Stimulated activated memory B cell treated with anti-CD40 and anti-IgM and Interleukin-4, amounts not matched to agents 10 μg/mL and 1 μg/mL and 100 μg/mL, for 72 hours (primary cell): Measurements from ENCODE around the gene KCNH5.

ENCODE experiments used
- ATAC-seq: fragments of 150-1000 bp; cut with Tn5 transposase; 2 replicates; pipeline ENCODE4 v1.10.0; 2021
- H3K27ac Mint-ChIP-seq: one replicate; pipeline ENCODE4 v1.8.0; 2022; ENCODE audit warnings: mild to moderate bottlenecking, mixed read lengths
- H3K27me3 Mint-ChIP-seq: one replicate; pipeline ENCODE4 v1.8.0; 2022; ENCODE audit warnings: mixed read lengths
- H3K36me3 Mint-ChIP-seq: one replicate; pipeline ENCODE4 v1.8.0; 2022; ENCODE audit warnings: mixed read lengths
- H3K4me1 Mint-ChIP-seq: one replicate; pipeline ENCODE4 v1.8.0; 2022; ENCODE audit warnings: mixed read lengths
- H3K4me3 Mint-ChIP-seq: one replicate; pipeline ENCODE4 v1.8.0; 2022; ENCODE audit warnings: mild to moderate bottlenecking, moderate library complexity, mixed read lengths
- H3K9me3 Mint-ChIP-seq: one replicate; pipeline ENCODE4 v1.8.0; 2022; ENCODE audit warnings: mixed read lengths

The KCNH5 gene

DNA sequence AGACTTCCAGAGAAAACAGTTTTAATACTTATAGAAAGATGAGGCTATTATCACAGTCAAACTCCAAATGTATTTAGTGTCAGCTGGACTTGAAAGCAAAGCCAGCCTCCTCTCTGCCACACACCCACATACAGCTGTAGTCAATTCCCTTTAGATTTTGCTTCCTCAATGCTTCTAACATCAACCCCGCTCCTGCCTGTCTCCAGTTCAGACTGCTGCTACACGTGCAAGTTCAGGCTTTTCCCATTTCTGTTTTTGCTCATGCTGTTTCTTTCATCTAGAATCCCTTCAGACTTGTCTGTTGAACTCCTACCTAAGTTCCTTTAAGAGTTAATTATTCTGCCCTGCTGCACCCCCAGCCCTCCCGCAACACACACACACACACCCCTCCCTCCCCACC, 380.0 kb downstream of the KCNH5 start:
- no peak overlapping the region for H3K4me3 Mint-ChIP-seq

DNA sequence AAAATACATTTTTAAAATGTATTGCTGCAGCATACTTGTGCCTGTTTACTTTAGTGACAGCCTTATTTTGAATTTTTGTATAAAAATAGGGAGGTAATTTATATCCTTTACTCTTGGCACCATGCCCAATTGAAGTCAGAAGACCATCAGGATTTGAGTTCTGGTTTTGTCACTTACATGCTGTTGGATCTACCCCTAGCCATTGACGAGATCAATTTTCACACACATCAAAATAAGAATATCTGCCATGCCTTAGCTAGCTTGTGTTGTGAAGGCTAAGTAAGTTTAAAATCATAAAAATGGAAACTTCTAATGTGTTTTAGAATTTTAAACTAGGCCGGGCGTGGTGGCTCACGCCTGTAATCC, 381.8 kb downstream of the KCNH5 start:
- H3K4me1 Mint-ChIP-seq: no peaks in the 10 kb centered on the region
- no peak overlapping the region for H3K27ac Mint-ChIP-seq
- peaks cover 13% of the 10 kb centered on the region for H3K9me3 Mint-ChIP-seq
- no peaks in the 10 kb centered on the region for H3K36me3 Mint-ChIP-seq
- H3K27me3 Mint-ChIP-seq: no peaks in the 10 kb centered on the region
- no peak overlapping the region for H3K4me3 Mint-ChIP-seq
- ATAC-seq: no peak

More for the DNA sequence above, 380.0 kb downstream of the KCNH5 start:
- no peak for ATAC-seq
- Mint-ChIP-seq H3K9me3 (peaks cover 9% of the 10 kb centered on the region), H3K4me1 (no peaks in the 10 kb centered on the region), H3K27ac (no peak overlapping the region), H3K36me3 (no peaks in the 10 kb centered on the region), H3K27me3 (no peaks in the 10 kb centered on the region)

DNA sequence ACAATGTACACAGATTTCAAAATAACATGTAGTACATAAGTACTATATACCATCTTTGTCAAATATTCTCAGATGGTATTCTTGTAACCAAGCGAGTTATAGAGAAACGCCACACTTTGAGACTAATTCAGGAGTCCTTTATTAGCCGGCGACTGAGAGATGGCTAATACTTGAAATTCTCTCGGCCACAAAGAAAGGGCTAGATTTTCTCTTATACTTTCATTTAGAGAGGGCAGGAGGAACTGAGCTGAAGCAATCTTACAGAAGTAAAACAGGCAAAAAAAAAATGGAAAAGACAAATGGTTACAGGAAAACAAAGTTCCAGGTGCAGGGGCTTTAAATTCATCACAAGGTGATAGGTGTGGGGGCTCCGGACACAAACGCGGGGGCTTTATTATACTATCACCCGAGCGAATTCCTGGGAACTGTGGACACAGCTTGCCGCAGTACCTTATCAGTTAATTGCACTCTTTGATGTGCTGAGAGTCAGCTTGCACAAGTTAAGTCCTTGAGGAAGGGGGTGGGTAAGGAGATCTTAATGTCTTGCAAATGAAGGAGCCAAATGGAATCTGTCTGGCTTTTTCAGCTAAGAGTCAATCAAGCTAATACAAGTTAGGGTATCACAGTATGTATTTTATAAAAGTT, 382.3 kb downstream of the KCNH5 start:
- no peak overlapping the region for H3K4me3 Mint-ChIP-seq
- no peaks in the 10 kb centered on the region for H3K27me3 Mint-ChIP-seq
- H3K4me1 Mint-ChIP-seq: no peaks in the 10 kb centered on the region
- no peak for ATAC-seq
- peaks cover 13% of the 10 kb centered on the region for H3K9me3 Mint-ChIP-seq
- H3K36me3 Mint-ChIP-seq: no peaks in the 10 kb centered on the region
- H3K27ac Mint-ChIP-seq: no peak overlapping the region

DNA sequence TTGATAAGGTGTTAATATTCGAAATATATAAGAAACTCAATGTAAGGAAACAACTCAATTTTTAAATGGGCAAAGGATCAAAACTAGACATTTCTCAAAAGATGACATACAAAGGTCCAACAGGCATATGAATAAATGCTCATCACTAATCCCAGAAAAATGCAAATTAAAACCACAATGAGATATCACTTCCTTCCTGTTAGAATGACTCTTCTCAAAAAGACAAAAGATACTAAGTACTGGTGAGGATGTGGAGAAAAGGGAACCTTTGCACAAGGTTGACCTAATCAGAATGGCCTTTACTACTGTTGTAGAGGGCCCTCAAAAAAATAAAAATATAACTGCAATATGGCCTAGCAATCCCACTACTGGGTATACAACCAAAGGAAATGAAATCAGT, 383.4 kb downstream of the KCNH5 start:
- Mint-ChIP-seq H3K27me3 (no peaks in the 10 kb centered on the region), H3K9me3 (peaks cover 13% of the 10 kb centered on the region), H3K4me1 (no peaks in the 10 kb centered on the region), H3K4me3 (no peak overlapping the region), H3K27ac (no peak overlapping the region), H3K36me3 (no peaks in the 10 kb centered on the region)
- no peak for ATAC-seq

DNA sequence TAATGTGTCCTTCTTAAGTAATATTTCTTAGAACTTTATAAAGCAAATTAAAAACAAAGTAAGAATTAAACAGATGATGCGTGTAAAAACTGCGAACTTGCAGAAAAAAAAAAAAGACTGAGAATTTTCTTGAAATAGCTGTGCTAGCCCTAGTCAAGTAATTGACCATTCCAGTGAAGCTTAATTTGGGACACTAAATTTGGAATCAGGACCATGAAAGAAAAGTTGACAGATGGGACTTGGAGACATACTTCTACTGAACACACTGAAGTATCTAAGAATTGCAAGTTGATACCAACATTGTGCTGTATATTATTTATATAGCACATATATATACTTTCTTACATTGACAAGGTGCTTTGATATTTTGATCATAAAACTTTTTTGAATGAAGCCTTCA, 386.6 kb downstream of the KCNH5 start:
- no peak overlapping the region for H3K4me3 Mint-ChIP-seq
- no peaks in the 10 kb centered on the region for H3K27me3 Mint-ChIP-seq
- ATAC-seq: no peak
- H3K36me3 Mint-ChIP-seq: no peaks in the 10 kb centered on the region
- H3K9me3 Mint-ChIP-seq: peaks cover 10% of the 10 kb centered on the region
- no peaks in the 10 kb centered on the region for H3K4me1 Mint-ChIP-seq
- no peak overlapping the region for H3K27ac Mint-ChIP-seq

DNA sequence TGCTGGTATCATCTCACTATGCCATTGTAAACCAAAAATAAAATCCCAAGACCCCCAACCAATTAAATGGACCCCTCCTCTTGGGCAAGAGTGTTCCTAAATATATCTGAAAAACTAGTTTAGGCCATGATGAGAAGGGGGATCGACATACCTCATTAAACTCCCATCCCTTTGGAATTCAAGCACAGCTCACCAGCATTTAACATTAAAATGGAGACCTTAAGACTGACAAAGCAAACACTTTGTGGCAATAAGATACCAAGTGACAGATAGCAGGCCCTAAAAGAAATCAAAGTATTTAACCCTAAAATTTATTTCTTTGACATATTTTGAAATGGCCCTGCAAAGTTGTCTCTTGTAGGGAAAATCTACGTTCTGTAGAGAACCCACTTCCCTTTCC, 387.9 kb downstream of the KCNH5 start:
- Mint-ChIP-seq H3K4me3 (no peak overlapping the region), H3K9me3 (peaks cover 10% of the 10 kb centered on the region), H3K36me3 (no peaks in the 10 kb centered on the region), H3K27me3 (no peaks in the 10 kb centered on the region), H3K4me1 (no peaks in the 10 kb centered on the region), H3K27ac (no peak overlapping the region)
- ATAC-seq: no peak

DNA sequence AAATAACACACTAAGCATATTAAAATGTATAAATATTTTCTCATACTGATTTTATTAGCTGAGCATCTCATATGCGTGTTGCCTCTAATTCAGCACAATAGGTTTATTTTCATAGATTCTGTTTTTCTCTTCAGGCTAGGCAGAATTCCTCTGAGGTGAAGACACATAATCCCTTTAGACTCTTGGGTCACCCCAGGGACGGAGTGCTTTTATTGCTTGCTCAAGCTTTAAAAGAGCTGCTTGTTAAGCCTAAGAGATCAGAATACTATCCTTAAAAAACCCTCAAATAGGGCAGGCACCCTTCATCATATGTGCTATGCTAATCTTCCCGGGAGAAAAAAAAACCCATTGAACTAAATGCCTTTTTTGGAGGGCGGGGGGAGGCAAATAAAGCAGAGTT, 390.1 kb downstream of the KCNH5 start:
- H3K4me1 Mint-ChIP-seq: no peaks in the 10 kb centered on the region
- no peaks in the 10 kb centered on the region for H3K36me3 Mint-ChIP-seq
- no peak overlapping the region for H3K27ac Mint-ChIP-seq
- no peak for ATAC-seq
- no peaks in the 10 kb centered on the region for H3K27me3 Mint-ChIP-seq
- H3K4me3 Mint-ChIP-seq: no peak overlapping the region
- peaks cover 5% of the 10 kb centered on the region for H3K9me3 Mint-ChIP-seq

DNA sequence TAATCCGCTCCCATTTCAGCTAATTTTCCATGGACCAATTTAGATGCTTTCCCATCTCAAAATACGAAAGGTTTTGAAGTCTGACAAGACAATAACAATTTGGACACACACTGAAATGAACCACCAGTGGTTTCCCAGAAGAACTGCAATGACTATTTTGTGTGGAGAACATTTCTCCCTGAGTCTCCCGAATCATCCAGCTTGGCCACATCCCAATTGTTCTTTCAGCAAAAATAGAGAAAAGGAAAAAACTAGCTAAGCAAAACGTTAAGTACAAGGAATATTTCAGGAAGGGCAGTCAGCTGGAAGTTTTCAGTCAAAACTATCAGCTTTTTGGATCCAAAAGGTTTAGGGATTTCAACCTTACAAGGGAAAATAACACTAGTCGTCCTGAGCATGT, 390.6 kb downstream of the KCNH5 start:
- no peaks in the 10 kb centered on the region for H3K27me3 Mint-ChIP-seq
- no peak for ATAC-seq
- H3K4me1 Mint-ChIP-seq: no peaks in the 10 kb centered on the region
- H3K9me3 Mint-ChIP-seq: peaks cover 5% of the 10 kb centered on the region
- no peak overlapping the region for H3K4me3 Mint-ChIP-seq
- no peak overlapping the region for H3K27ac Mint-ChIP-seq
- no peaks in the 10 kb centered on the region for H3K36me3 Mint-ChIP-seq
